ENCODE data around the gene ZNF593. TPM values are rescaled to one million over a fixed set of nuclear protein-coding genes. Genes with fewer than 3 reads are reported as not detected.
A peak's percentile ranks its signal among the peaks of the same experiment; 100 is the strongest.

ZNF593 gene
- total RNA-seq, 2 donors from 2014 or later: 12.8 to 30.5 TPM

- Histone ChIP-seq H3K4me3 (no peak overlapping the region), H3K4me1 (no peaks in the 10 kb centered on the region), H3K36me3 (no peaks in the 10 kb centered on the region), H3K9me3 (no peaks in the 10 kb centered on the region), H3K27ac (no peak overlapping the region), H3K27me3 (no peaks in the 10 kb centered on the region)
- TF ChIP-seq, protein P1, sequence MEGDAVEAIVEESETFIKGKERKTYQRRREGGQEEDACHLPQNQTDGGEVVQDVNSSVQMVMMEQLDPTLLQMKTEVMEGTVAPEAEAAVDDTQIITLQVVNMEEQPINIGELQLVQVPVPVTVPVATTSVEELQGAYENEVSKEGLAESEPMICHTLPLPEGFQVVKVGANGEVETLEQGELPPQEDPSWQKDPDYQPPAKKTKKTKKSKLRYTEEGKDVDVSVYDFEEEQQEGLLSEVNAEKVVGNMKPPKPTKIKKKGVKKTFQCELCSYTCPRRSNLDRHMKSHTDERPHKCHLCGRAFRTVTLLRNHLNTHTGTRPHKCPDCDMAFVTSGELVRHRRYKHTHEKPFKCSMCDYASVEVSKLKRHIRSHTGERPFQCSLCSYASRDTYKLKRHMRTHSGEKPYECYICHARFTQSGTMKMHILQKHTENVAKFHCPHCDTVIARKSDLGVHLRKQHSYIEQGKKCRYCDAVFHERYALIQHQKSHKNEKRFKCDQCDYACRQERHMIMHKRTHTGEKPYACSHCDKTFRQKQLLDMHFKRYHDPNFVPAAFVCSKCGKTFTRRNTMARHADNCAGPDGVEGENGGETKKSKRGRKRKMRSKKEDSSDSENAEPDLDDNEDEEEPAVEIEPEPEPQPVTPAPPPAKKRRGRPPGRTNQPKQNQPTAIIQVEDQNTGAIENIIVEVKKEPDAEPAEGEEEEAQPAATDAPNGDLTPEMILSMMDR (IDR thresholded peaks at IDR 0.05): no peak
- no peak for DNase-seq (ENCODE audit: low spot score)
Observed at GRCh38 chr1:26189331-26189730, 19.6 kb downstream of the ZNF593 start.

- TF ChIP-seq, protein P1 (IDR thresholded peaks at IDR 0.05): no peak
- H3K27ac ChIP-seq: no peak overlapping the region
- no peaks in the 10 kb centered on the region for H3K4me1 ChIP-seq
- no peaks in the 10 kb centered on the region for H3K9me3 ChIP-seq
- no peak for DNase-seq (ENCODE audit: low spot score)
- H3K36me3 ChIP-seq: no peaks in the 10 kb centered on the region
- H3K27me3 ChIP-seq: no peaks in the 10 kb centered on the region
- H3K4me3 ChIP-seq: no peak overlapping the region
Observed at GRCh38 chr1:26189751-26190275, 20.1 kb downstream of the ZNF593 start.

DNA sequence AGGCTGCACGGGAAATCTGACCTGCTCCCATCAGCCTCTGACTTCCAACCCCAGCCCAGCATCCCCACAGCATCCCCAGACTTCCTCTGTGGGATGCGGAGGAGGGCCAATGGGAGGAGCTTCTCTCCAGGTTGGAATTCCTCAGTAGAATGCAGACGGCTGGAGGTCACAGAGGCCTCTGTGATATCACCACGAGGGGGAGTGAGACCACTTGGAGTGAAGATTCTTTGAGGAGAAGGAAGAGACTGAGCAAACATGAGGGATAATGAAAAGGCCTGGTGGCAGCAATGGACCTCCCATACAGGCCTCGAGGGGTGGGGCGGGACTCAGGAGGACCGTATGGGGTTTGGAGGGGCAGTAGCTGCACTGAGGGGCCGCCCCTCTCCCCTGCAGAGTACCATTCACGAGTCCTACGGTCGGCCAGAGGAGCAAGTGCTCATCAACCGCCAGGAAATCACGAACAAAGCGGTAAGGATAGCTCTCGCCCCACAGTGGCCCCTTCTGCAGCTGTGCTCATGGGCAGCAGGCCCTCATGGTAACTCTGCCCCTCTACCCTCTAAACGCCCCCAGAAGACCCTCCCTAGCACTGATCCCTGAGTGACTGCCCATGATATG lies 20.8 kb downstream of the ZNF593 start, which contains the start of gene CATSPER4:
Gene CATSPER4 (plus strand): TSS at position 230 of the 615 bp plus-strand sequence. CDS start 26 bp downstream, at position 256.
- H3K4me1 ChIP-seq: no peaks in the 10 kb centered on the region
- H3K27me3 ChIP-seq: no peaks in the 10 kb centered on the region

GRCh38 chr1:26191739-26192138 lies 22.0 kb downstream of the ZNF593 start:
- Histone ChIP-seq H3K4me3 (no peak overlapping the region), H3K9me3 (no peaks in the 10 kb centered on the region), H3K36me3 (no peaks in the 10 kb centered on the region), H3K27me3 (no peaks in the 10 kb centered on the region), H3K4me1 (no peaks in the 10 kb centered on the region), H3K27ac (no peak overlapping the region)
- no peak for DNase-seq (ENCODE audit: low spot score)
- TF ChIP-seq, protein P1 (IDR thresholded peaks at IDR 0.05): no peak

More for the DNA sequence above, 20.8 kb downstream of the ZNF593 start, which contains the start of gene CATSPER4:
- no peak for DNase-seq (ENCODE audit: low spot score)
- Histone ChIP-seq H3K36me3 (no peaks in the 10 kb centered on the region), H3K27ac (no peak within 1 kb of the TSS), H3K4me3 (no peak within 1 kb of the TSS), H3K9me3 (no peaks in the 10 kb centered on the region)
- TF ChIP-seq, protein P1 (IDR thresholded peaks at IDR 0.05): peak in 1 of 2 donors; percentile 22

- H3K27me3 ChIP-seq: no peaks in the 10 kb centered on the region
- no peak overlapping the region for H3K27ac ChIP-seq
- TF ChIP-seq, protein P1 (IDR thresholded peaks at IDR 0.05): no peak
- H3K4me1 ChIP-seq: no peaks in the 10 kb centered on the region
- no peak overlapping the region for H3K4me3 ChIP-seq
- H3K36me3 ChIP-seq: no peaks in the 10 kb centered on the region
- no peaks in the 10 kb centered on the region for H3K9me3 ChIP-seq
- DNase-seq (ENCODE audit: low spot score): no peak
Observed at GRCh38 chr1:26195805-26196204, 26.1 kb downstream of the ZNF593 start.
